Mononuclear cell (primary cell): Measurements from ENCODE around the gene SLITRK1. TPM values are rescaled to one million over a fixed set of nuclear protein-coding genes. Genes with fewer than 3 reads are reported as not detected.

ENCODE experiments used
- H3K27me3 ChIP-seq: 2 replicates; pipeline ENCODE4 v1.6.0; 2011; ENCODE audit warnings: low read length, control low read depth; ENCODE audit not compliant: insufficient read depth
- H3K4me1 ChIP-seq: 2 replicates; pipeline ENCODE4 v1.5.1; 2011; ENCODE audit warnings: mild to moderate bottlenecking, low read length, control low read depth; ENCODE audit not compliant: insufficient read depth
- H3K4me3 ChIP-seq: 2 replicates; pipeline ENCODE4 v1.5.1; 2011; ENCODE audit warnings: mild to moderate bottlenecking, low read length, moderate library complexity
- H3K9me3 ChIP-seq: 2 replicates; pipeline ENCODE4 v1.5.1; 2011; ENCODE audit warnings: low read depth, mild to moderate bottlenecking, control low read depth, low read length
- total RNA-seq: library from RNA; depleted of rRNA; stranded (reverse); fragments of >200 nt; gene quantifications from one replicate; pipeline ENCODE4 v1.2.3, GENCODE V29; 2012

SLITRK1 gene
- total RNA-seq, 1 donor = not detected

DNA sequence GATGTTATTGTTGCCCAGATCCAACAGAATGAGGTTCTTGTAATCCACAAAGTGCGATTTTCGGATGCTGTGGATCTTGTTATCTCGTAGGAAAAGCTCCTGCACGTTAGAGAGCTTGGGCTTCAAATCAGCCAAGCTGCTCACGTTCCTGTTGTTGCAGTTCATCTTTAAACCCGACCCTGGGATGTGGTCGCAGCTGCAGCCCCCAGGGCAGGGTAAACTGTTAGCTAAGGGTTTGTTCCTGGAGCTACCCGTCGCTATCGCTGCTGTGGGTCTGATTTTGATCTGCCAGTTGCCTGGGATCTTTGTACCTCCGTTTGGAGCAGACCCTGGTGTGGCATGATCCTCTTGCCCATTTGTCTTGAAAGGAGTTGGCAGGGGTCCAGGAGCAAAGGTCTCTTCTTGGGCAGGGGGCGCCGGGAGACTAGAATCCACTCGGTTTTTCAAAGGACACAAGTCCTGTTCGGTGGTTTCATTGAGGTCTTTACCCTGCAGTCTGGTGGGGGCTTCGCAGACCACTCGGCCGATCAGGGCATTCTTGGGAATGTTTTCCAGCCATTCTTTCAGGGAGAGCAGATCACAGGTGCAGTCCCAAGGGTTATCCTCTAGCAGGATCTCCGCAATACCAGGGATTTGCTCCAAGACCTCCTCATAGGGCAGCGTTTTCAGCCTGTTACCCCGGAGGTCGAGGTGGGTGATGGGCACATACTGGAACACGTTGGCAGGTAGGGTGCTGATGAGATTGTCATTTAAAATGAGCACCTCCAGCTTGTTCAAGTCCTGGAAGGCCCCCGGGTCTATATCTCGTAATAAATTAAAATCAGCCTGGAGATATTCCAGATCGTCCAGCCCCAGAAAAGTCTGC is 1.8 kb downstream of the SLITRK1 start:
- Histone ChIP-seq H3K4me3 (no peak overlapping the region), H3K27me3 (peaks cover 57% of the 10 kb centered on the region), H3K4me1 (no peaks in the 10 kb centered on the region), H3K9me3 (no peaks in the 10 kb centered on the region)

DNA sequence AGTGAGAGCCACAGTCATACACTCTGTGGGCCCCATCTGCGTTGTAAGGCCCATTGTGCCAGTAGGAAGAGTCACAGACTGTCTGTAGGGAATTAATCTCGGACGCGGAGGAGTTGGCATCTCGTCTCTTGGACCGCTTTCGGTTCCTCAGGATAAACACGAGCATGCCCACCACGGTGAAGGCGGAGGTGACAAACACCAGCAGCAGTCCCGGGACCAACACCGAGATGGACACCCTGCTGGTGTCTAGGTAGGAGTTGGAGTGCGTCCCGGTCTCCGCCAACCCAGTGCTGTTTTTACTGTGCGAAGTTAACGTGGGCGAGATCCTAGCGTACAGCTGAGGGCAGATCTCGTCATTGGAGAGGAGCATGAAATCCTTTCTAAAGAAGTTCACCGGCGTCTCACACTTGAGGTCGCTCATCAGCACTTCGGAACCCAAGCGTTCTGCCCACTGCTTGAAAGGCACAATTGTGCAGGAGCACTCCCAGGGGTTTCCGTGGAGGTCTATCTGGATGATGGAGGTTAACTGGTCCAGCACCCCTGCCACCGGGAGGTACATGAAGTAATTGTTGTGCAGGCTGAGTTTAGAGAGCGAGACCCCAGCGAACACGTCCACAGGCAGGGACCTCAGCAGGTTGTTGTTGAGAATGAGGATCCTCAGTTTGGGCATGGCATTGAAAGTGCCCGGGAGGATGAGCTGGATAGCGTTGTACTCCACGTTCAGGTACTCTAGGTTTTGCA is 2.7 kb downstream of the SLITRK1 start:
- Histone ChIP-seq H3K27me3 (peaks cover 57% of the 10 kb centered on the region), H3K9me3 (no peaks in the 10 kb centered on the region), H3K4me1 (no peaks in the 10 kb centered on the region), H3K4me3 (no peak overlapping the region)

DNA sequence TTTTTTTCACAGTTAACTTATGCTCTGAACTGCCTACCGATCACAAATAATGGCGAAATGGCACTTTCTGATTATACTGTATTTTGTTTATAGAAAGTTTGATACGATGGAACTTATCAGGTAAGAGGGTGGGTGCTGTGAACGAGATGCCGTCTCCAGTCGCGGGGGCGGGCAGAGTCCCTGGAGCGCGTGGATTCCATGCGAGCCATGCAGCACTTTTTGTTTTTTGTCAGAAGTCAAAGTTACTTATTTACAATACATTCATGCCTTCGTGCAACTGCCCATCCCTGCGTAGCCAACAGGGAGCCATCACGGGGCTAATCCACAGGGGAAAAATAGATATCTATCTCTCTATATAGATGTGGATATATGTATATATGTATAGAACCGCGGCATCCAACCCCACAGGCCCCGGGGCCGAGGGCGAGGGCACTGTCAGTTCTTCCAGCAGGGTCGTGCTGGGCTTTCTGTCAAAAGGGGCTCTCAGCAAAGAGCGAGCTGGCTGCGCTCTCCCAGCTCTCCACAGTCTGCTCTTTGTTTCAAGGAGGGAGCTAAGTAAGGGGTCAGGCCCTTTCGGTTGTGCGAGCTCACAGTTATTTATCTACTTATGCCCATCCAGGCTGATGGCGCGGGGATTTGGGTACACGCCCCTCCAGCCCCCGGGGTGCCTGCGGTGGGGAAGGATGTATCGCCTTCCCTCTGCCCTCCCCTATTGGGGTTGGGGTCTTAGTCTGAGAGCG is 3.4 kb downstream of the SLITRK1 start:
- H3K4me3 ChIP-seq = no peak overlapping the region
- peaks cover 56% of the 10 kb centered on the region for H3K27me3 ChIP-seq
- H3K4me1 ChIP-seq = no peaks in the 10 kb centered on the region
- no peaks in the 10 kb centered on the region for H3K9me3 ChIP-seq

DNA sequence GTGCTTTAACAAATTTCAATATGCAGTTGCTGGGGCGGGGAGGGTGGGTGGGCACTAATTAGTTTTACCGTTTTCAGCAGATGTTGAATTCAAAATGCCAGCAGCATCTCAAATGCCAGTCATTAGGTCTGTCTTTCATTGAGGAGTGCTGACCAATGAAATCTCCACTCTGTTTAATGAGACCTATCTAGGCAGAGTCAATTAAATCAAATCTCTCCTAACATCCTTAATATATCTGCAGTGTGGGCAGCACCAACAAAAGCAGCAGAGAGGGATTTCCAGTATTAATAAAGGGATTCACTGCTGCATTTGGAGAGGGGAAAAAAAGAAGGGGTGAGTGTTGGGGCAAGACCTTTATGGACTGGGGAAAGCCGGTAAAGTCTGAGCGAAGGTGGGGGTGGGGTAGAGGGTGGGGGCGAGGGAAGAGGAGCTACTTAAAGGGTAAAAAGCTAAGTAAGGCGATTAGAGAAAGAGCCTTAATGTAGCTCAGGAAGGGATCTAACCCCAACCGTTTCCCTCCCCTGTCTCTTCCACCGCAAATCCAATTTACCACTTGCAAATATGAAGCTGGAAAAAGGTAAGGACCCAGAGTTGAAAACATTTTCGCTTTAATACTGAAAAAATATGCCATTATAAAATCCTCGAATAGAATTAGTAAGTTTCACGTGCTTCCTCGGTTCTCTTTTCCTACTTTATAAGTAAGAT is 4.5 kb downstream of the SLITRK1 start:
- Histone ChIP-seq H3K4me3 (no peak overlapping the region), H3K4me1 (no peaks in the 10 kb centered on the region), H3K27me3 (peaks cover 46% of the 10 kb centered on the region), H3K9me3 (no peaks in the 10 kb centered on the region)

DNA sequence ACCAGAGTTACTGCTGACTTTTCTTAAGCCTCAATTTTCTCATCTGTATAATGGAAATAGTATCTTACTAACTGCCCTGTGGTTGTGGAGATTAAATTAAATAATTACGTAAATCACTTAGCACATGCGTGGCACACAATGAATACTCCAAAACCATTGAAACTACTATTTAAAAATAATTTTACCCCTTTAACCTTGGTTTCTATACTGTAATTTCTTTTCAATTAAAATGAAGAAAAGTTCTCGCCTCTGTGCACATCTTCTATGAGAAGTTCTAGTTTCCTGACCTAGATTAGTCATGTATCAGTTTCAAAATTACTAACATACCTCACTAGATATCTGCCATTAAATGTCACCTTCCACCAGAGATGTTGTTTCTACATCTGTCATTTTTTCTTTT is 5.7 kb downstream of the SLITRK1 start:
- Histone ChIP-seq H3K4me1 (no peaks in the 10 kb centered on the region), H3K9me3 (no peaks in the 10 kb centered on the region), H3K4me3 (no peak overlapping the region), H3K27me3 (peaks cover 34% of the 10 kb centered on the region)

DNA sequence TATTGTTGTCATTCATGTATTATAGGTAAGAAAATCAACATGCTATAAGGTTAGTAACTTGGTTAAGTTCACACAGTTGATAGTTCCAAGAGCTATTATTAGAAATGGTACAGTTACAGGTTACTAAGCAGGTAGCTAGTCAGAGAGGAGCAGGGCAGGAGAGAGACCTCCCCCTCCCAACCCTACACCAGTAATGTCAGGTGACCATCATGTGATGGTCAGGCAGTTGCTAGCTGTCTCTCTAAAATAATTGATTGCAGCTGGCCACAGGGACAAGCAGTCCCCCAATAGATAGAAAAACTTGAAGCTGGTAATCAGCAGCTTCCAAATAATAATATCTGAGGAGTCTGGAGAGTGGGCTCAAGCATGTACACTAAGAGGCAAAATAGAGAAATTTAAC is 14.6 kb downstream of the SLITRK1 start:
- Histone ChIP-seq H3K4me1 (no peaks in the 10 kb centered on the region), H3K4me3 (no peak overlapping the region), H3K9me3 (no peaks in the 10 kb centered on the region), H3K27me3 (no peaks in the 10 kb centered on the region)

DNA sequence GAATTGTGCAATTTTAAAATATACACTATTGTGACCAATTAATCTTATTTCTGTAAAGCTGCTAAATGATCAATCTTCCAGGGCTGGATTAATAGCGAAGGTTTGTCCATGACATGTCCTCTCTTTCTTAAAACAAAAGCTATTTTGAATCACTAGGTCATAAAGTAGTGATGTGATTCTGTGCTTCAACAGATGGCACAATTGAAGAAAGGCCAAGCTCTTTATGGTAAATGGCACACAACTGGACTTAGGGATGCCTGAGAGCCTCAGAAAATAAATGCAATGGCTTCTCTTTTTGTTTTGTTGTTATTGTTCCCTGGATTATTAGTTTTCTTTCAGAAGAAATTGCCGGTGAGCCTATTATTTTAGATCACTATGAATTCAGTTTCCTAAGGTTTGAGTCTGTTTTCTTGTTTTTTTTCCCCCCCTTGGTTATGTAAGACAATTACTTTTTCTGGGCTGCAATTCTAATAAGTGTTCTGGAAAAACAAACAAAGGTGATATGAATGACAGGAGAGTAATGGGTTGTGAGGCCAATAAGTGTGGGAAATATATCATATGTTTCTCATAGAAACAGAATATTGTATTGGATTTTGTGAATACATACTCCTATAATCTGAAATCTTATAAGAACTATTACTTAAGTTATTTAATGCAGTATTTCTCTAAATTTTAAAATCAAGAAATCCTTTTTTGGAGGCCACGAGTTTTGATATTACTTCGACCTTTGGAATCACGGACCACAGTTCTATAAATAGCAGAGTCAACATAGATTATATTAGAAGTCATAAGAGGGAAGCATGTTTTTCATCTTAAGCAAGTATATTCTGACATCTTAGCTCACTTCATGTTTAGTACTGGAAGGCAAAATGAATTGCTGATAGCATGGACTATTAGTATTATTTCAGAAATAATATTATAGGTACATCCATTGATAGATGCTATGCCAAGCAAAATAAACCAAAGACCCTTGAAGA is 16.8 kb downstream of the SLITRK1 start:
- Histone ChIP-seq H3K9me3 (no peaks in the 10 kb centered on the region), H3K4me1 (no peaks in the 10 kb centered on the region), H3K4me3 (no peak overlapping the region), H3K27me3 (no peaks in the 10 kb centered on the region)

DNA sequence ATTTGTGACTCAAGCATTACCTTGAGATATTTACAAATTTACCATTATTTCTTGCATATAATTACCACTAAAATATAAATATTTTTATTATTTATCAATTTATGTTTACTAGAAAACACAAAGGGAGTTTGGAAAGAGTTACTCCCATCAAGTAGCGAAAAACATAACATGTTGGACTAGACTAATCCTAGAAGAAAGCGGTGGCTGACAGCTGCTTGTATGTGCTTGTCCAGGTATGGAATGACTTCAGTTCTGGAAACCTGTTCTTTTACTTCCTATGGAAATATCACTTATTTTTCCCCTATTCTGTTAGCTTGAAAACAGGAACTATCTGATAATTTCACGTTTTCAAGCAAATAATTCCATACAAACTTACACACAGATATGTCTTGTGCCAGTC is 28.5 kb downstream of the SLITRK1 start:
- Histone ChIP-seq H3K27me3 (no peaks in the 10 kb centered on the region), H3K4me1 (no peaks in the 10 kb centered on the region), H3K9me3 (no peaks in the 10 kb centered on the region), H3K4me3 (no peak overlapping the region)

DNA sequence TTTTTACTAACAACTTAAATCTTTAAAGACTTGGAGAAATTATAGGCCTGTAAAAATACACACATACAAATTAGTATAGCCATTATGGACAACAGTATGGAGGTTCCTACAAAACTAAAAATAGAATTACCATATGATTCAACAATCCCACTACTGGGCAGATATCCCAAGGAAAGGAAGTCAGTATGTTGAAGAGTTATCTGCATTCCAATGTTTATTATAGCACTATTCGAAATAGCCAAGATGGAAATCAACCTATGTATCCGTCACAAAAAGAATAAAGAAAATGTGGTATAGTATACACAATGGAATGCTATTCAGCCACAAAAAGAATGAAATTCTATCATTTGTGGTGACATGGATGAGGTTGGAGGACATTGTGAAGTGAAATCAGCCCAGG is 37.2 kb downstream of the SLITRK1 start:
- Histone ChIP-seq H3K27me3 (no peaks in the 10 kb centered on the region), H3K9me3 (no peaks in the 10 kb centered on the region), H3K4me1 (no peaks in the 10 kb centered on the region), H3K4me3 (no peak overlapping the region)

DNA sequence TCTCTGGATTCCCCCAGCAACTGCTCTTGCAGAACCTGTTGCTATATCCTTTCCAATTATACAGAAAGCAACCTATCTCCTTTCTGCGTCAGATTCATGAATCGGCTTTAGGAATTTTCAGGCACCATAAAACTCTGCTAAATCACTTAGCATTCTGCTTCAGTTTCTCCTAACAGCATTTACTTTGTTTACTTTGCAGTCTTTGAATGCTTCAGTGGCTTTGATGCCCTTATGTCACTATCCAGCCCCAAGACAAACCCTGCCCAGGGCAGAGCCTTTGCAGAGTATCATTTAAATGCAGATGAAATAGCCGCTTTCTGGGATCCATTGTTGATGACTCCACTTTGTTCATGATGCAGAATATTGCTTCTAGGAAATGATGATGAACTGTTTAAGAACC is 43.1 kb downstream of the SLITRK1 start:
- H3K4me3 ChIP-seq = no peak overlapping the region
- H3K4me1 ChIP-seq = no peaks in the 10 kb centered on the region
- H3K27me3 ChIP-seq = no peaks in the 10 kb centered on the region
- no peaks in the 10 kb centered on the region for H3K9me3 ChIP-seq

DNA sequence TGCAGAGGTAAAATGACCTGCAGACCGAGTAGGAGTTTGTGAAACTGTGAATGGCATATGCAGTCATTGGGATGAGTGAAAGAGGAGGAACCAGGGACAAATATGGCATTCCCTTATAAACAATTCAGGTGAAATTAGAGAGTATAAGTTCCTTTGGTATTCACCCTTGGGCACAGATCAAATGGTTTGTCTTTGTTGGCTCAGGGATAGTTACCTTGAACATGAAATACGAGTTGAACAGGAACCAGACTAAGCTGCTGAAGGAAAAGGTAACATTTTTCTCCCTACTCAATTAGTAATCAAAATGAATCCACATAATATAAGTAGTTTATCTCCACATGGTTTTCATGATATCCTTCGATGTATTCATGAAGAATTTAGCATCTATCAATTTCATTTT is 50.5 kb downstream of the SLITRK1 start:
- H3K27me3 ChIP-seq = no peaks in the 10 kb centered on the region
- no peak overlapping the region for H3K4me3 ChIP-seq

DNA sequence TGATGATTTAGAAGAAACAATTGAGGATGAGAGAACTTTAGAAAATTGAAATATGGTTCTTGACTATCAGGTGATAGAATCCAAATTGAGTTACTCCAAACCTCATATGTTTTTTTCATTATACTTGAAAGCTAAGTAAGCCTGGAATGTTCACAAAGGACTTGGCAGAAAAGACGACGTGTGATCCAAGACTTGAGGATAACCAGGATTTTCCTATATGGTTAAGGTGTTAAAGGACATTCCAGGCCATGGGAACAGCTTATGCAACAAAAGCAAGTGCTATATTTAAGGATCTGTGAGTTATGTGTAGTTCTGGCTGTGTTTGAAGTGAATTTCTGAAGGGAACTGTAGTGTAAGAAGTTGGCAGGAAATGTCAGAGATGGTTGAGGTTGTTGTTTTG is 52.5 kb downstream of the SLITRK1 start:
- no peaks in the 10 kb centered on the region for H3K9me3 ChIP-seq
- H3K4me3 ChIP-seq = no peak overlapping the region
- no peaks in the 10 kb centered on the region for H3K4me1 ChIP-seq
- no peaks in the 10 kb centered on the region for H3K27me3 ChIP-seq

More for the DNA sequence above, 50.5 kb downstream of the SLITRK1 start:
- Histone ChIP-seq H3K9me3 (no peaks in the 10 kb centered on the region), H3K4me1 (no peaks in the 10 kb centered on the region)

DNA sequence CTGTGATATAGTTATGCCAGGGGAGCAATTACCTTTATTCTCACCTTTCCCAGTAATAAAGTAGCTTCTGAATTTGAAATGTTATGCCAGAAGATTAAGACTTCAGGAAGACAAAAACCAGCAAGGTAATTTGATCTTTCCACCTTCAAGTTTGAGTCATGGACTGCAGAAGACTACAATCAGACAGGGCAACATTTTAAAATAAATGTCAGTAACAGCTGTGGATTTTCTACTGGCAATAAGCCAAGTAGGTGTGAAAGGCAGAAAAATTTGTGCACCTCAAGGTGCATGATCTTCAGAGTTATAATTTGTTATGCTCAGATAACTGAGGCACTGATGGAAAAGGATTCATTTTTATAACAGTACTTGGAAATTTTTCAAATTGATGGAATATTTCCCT is 54.9 kb downstream of the SLITRK1 start:
- no peaks in the 10 kb centered on the region for H3K4me1 ChIP-seq
- H3K27me3 ChIP-seq = no peaks in the 10 kb centered on the region
- H3K4me3 ChIP-seq = no peak overlapping the region
- H3K9me3 ChIP-seq = no peaks in the 10 kb centered on the region
